H1 (cell line): ENCODE data around the gene DYNLRB1. TPM values are rescaled to one million over a fixed set of nuclear protein-coding genes. Genes with fewer than 3 reads are reported as not detected.

Source experiments
- CTCF ChIA-PET: fragments of 300-600 bp; sonication (Branson Sonifier 250); formaldehyde crosslinking; loops from one replicate; lab custom pipeline; 2021; ENCODE audit not compliant: partially characterized antibody; lab: Charles Lee
- POLR2A ChIA-PET: fragments of 300-600 bp; sonication (Branson Sonifier 250); formaldehyde crosslinking; loops from one replicate; lab custom pipeline; 2021; ENCODE audit warnings: inconsistent platforms; ENCODE audit not compliant: partially characterized antibody; lab: Charles Lee
- DNase-seq, 2 experiments: peaks; one replicate each; pipeline versions ENCODE4 v3.0.0 to v3.0.0-alpha.2; 2010 to 2022; ENCODE audit warnings: low spot score in 2 of 2, low read depth in 1 of 2, mixed read lengths in 1 of 2
- FAIRE-seq: peaks from 2 replicates; lab custom pipeline; 2011; peaks lifted over from hg19 to GRCh38; lab: Jason Lieb, UNC
- H2AFZ ChIP-seq: 2 replicates; pipeline ENCODE4 v1.8.1; 2012; ENCODE audit warnings: low read length, inconsistent platforms
- H2AK5ac ChIP-seq: 2 replicates; pipeline ENCODE4 v1.6.1; 2013; ENCODE audit warnings: low read depth, low read length
- H2BK120ac ChIP-seq: replicated peaks from 2 replicates; pipeline ENCODE3; 2013; ENCODE audit warnings: low read depth, low read length, inconsistent platforms
- H2BK12ac ChIP-seq: 2 replicates; pipeline ENCODE4 v1.6.1; 2013; ENCODE audit warnings: low read depth, low read length
- H2BK15ac ChIP-seq: 2 replicates; pipeline ENCODE4 v1.6.1; 2013; ENCODE audit warnings: low read length
- H2BK20ac ChIP-seq: 2 replicates; pipeline ENCODE4 v1.6.1; 2013; ENCODE audit warnings: low read length
- H2BK5ac ChIP-seq: 2 replicates; pipeline ENCODE4 v1.6.1; 2013; ENCODE audit warnings: low read depth, low read length
- H3K14ac ChIP-seq: 2 replicates; pipeline ENCODE4 v1.6.1; 2013; ENCODE audit warnings: inconsistent platforms; ENCODE audit not compliant: insufficient read length
- H3K18ac ChIP-seq: 2 replicates; pipeline ENCODE4 v1.6.1; 2013; ENCODE audit warnings: low read length; ENCODE audit errors: extremely low read depth
- H3K23ac ChIP-seq: 2 replicates; pipeline ENCODE4 v1.6.1; 2013; ENCODE audit warnings: inconsistent platforms; ENCODE audit not compliant: insufficient read length
- H3K23me2 ChIP-seq: 2 replicates; pipeline ENCODE4 v1.6.1; 2013; ENCODE audit warnings: low read depth, low read length
- H3K27ac ChIP-seq: 2 replicates; pipeline ENCODE4 v1.6.1; 2011; ENCODE audit warnings: low read depth, low read length, inconsistent platforms
- H3K27me3 ChIP-seq, 4 experiments: replicated peaks in 1 of 4; 1 replicate in 1 of 4; 2 replicates in 3 of 4; pipeline versions ENCODE4 v1.6.1 to v1.8.1; 2011 to 2013; ENCODE audit warnings: low read length in 3 of 4, mild to moderate bottlenecking in 3 of 4, inconsistent platforms in 2 of 4, mixed read lengths in 2 of 4, moderate library complexity in 1 of 4; ENCODE audit not compliant: control insufficient read depth in 3 of 4, insufficient read depth in 3 of 4; ENCODE audit errors: extremely low read depth in 1 of 4
- H3K36me3 ChIP-seq, 4 experiments: 2 replicates each; pipeline versions ENCODE4 v1.6.1 to v1.8.1; 2011 to 2013; ENCODE audit warnings: mild to moderate bottlenecking in 4 of 4, low read length in 3 of 4, moderate library complexity in 2 of 4, control low read depth in 1 of 4, inconsistent platforms in 1 of 4; ENCODE audit not compliant: insufficient read depth in 4 of 4, control insufficient read depth in 2 of 4
- H3K4ac ChIP-seq: replicated peaks from 2 replicates; pipeline ENCODE3; 2013; ENCODE audit warnings: low read length, low read depth, mixed read lengths, inconsistent platforms; ENCODE audit not compliant: insufficient read length
- H3K4me1 ChIP-seq, 4 experiments: replicated peaks in 1 of 4; 1 replicate in 1 of 4; 2 replicates in 3 of 4; pipeline versions ENCODE4 v1.6.1 to v1.8.1; 2011 to 2013; ENCODE audit warnings: low read length in 3 of 4, inconsistent platforms in 2 of 4, mixed read lengths in 1 of 4; ENCODE audit not compliant: insufficient read depth in 4 of 4, control insufficient read depth in 3 of 4
- H3K4me2 ChIP-seq, 2 experiments: 2 replicates each; pipeline versions ENCODE4 v1.6.1 to v1.8.1; 2011 to 2013; ENCODE audit warnings: low read depth in 2 of 2, low read length in 2 of 2, control low read depth in 1 of 2, inconsistent platforms in 1 of 2, mild to moderate bottlenecking in 1 of 2; ENCODE audit not compliant: insufficient read depth in 1 of 2
- H3K4me3 ChIP-seq, 4 experiments: fragments of 200-600, 300-600 bp in 1 of 4; sonication (generic), shearing (Covaris generic), sonication (Bioruptor Twin) in 1 of 4; 2 replicates each; pipeline versions ENCODE4 v1.5.1 to v1.8.1; 2011 to 2016; ENCODE audit warnings: low read length in 4 of 4, low read depth in 3 of 4, control low read depth in 2 of 4, inconsistent platforms in 2 of 4, mild to moderate bottlenecking in 2 of 4, mixed read lengths in 1 of 4, moderate library complexity in 1 of 4; ENCODE audit not compliant: insufficient read depth in 2 of 4; ENCODE audit errors: extremely low read depth in 1 of 4
- H3K56ac ChIP-seq: replicated peaks from 2 replicates; pipeline ENCODE3; 2013; ENCODE audit warnings: low read depth, mild to moderate bottlenecking, mixed read lengths, low read length, inconsistent platforms; ENCODE audit not compliant: insufficient read length
- H3K79me1 ChIP-seq: 2 replicates; pipeline ENCODE4 v1.6.1; 2013; ENCODE audit warnings: low read depth, low read length, control low read depth
- H3K79me2 ChIP-seq, 2 experiments: 2 replicates each; pipeline versions ENCODE4 v1.6.1 to v1.8.1; 2012 to 2013; ENCODE audit warnings: low read length in 2 of 2, mild to moderate bottlenecking in 2 of 2, inconsistent platforms in 1 of 2; ENCODE audit not compliant: insufficient read depth in 2 of 2, control insufficient read depth in 1 of 2
- H3K9ac ChIP-seq, 4 experiments: replicated peaks in 1 of 4; 1 replicate in 1 of 4; 2 replicates in 3 of 4; pipeline versions ENCODE4 v1.6.1 to v1.8.1; 2011 to 2013; ENCODE audit warnings: low read depth in 3 of 4, low read length in 3 of 4, control low read depth in 2 of 4, mild to moderate bottlenecking in 2 of 4, moderate library complexity in 2 of 4, inconsistent platforms in 1 of 4; ENCODE audit errors: extremely low read depth in 1 of 4
- H3K9me3 ChIP-seq, 2 experiments: 2 replicates each; pipeline versions ENCODE4 v1.6.1 to v1.8.1; 2012 to 2013; ENCODE audit warnings: mild to moderate bottlenecking in 2 of 2, moderate library complexity in 2 of 2, control low read depth in 1 of 2, inconsistent platforms in 1 of 2, low read depth in 1 of 2, low read length in 1 of 2, mixed read lengths in 1 of 2; ENCODE audit not compliant: insufficient read depth in 2 of 2
- H4K20me1 ChIP-seq, 2 experiments: replicated peaks in 1 of 2; 2 replicates each; pipeline versions ENCODE3 to v1.8.1; 2011 to 2013; ENCODE audit warnings: inconsistent platforms in 2 of 2, low read length in 2 of 2, mild to moderate bottlenecking in 1 of 2; ENCODE audit not compliant: insufficient read depth in 2 of 2, control insufficient read depth in 1 of 2
- H4K5ac ChIP-seq: 2 replicates; pipeline ENCODE4 v1.6.1; 2013; ENCODE audit warnings: low read length, low read depth, mixed read lengths, inconsistent platforms; ENCODE audit not compliant: insufficient read length
- H4K8ac ChIP-seq: 2 replicates; pipeline ENCODE4 v1.8.0; 2013; ENCODE audit warnings: mild to moderate bottlenecking, moderate library complexity, low read length, inconsistent platforms; ENCODE audit not compliant: insufficient read depth; ENCODE audit errors: extremely low read depth
- H4K91ac ChIP-seq: replicated peaks from 2 replicates; pipeline ENCODE3; 2013; ENCODE audit warnings: low read length, mixed read lengths, inconsistent platforms; ENCODE audit not compliant: insufficient read length
- RFX5 ChIP-seq: IDR thresholded peaks from 2 replicates; pipeline ENCODE4 v1.6.1; 2011; ENCODE audit warnings: low read depth, low read length, improper control_type of control experiment, borderline replicate concordance
- RNF2 ChIP-seq: fragments of 200-900, 300-1000 bp; sonication (generic); IDR thresholded peaks from 2 replicates; pipeline ENCODE4 v1.7.1; 2016; ENCODE audit warnings: borderline replicate concordance, low read depth, mild to moderate bottlenecking, antibody characterized with exemption, low read length; ENCODE audit not compliant: poor library complexity, severe bottlenecking; ENCODE audit errors: missing control alignments
- TCF12 ChIP-seq: IDR thresholded peaks from 2 replicates; pipeline ENCODE4 v1.6.1; 2011; ENCODE audit warnings: low read depth, mild to moderate bottlenecking, low read length
- WGBS, 2 experiments: shearing (Covaris generic) in 1 of 2; methylation state at CpG; one replicate each; pipeline versions ENCODE4 v1.1.6 to v1.1.7; 2013 to 2015; ENCODE audit warnings: low lambda C conversion rate in 2 of 2, mixed read lengths in 2 of 2, inconsistent platforms in 1 of 2, low coverage in 1 of 2, missing lambda C conversion rate in 1 of 2; ENCODE audit not compliant: insufficient replicate concordance in 2 of 2, insufficient coverage in 1 of 2, insufficient read length in 1 of 2; ENCODE audit errors: extremely low coverage in 1 of 2, missing lambda C conversion rate in 1 of 2; 5-methylcytosine and 5-hydroxymethylcytosine counted together
- polyA plus RNA-seq, 7 experiments: library from polyadenylated mRNA; depleted of rRNA in 3 of 7; stranded (reverse) in 5 of 7; unstranded in 2 of 7; fragments of >200 nt in 5 of 7; fragments of 200-250 nt in 2 of 7; gene quantifications; 1 replicate in 5 of 7; 2 replicates in 1 of 7; 4 replicates in 1 of 7; pipeline versions ENCODE4 v1.2.1 to v1.2.3, GENCODE V29; 2011 to 2013; ENCODE audit warnings: missing spikeins in 2 of 7, mixed read lengths in 2 of 7
- total RNA-seq: library from RNA; stranded (reverse); fragmentation: NEBNext Ultra II Directional; extraction: Animal tissue kit (Norgen Biotek cat#: 25700); gene quantifications from 2 replicates; pipeline ENCODE4 v1.2.1, GENCODE V29; 2021

Gene DYNLRB1
- total and polyA plus RNA-seq, 2 of the 8 experiments (the other 6 are each of a cell fraction or from before 2014, with no cell fraction given): 109 to 214 TPM

GRCh38 chr20:34479627-34480026, 36.6 kb upstream of the DYNLRB1 start:
- H2AK5ac ChIP-seq: no peak overlapping the region
- no peak overlapping the region for H2BK12ac ChIP-seq
- no peak overlapping the region for H3K18ac ChIP-seq
- H3K79me2 ChIP-seq: no peaks in the 10 kb centered on the region
- no peak overlapping the region for H3K14ac ChIP-seq
- POLR2A ChIA-PET: no interaction called here
- FAIRE-seq (no peak), DNase-seq (no peak)
- no peak overlapping the region for H2BK120ac ChIP-seq
- no peak overlapping the region for H2BK5ac ChIP-seq
- no peaks in the 10 kb centered on the region for H3K4me1 ChIP-seq
- H4K8ac ChIP-seq: no peak overlapping the region
- H2BK20ac ChIP-seq: no peak overlapping the region
- peaks cover 3 to 75% (median 40%) of the 10 kb centered on the region in 4 experiments; a peak in 7 of 8 replicates for H3K36me3 ChIP-seq
- no peak for TF ChIP-seq RFX5
- TF ChIP-seq TCF12: no peak
- no peak for TF ChIP-seq RNF2
- TF ChIP-seq, all 59 proteins: peak for 0
- no peak overlapping the region for H3K56ac ChIP-seq
- H2BK15ac ChIP-seq: no peak overlapping the region
- no peak overlapping the region for H3K4me3 ChIP-seq
- no peak overlapping the region for H2AFZ ChIP-seq
- no peak overlapping the region for H3K27ac ChIP-seq
- H3K79me1 ChIP-seq: no peaks in the 10 kb centered on the region
- no peaks in the 10 kb centered on the region for H3K27me3 ChIP-seq
- no peaks in the 10 kb centered on the region for H3K23me2 ChIP-seq
- CTCF ChIA-PET: no interaction called here
- no peak overlapping the region for H4K91ac ChIP-seq
- no peaks in the 10 kb centered on the region for H4K20me1 ChIP-seq
- WGBS, 2 experiments: 89% methylated on average over 4 of the region's 4 CpGs; no CpG with 5 or more reads in 1 of the 2 experiments
- H3K9me3 ChIP-seq: peaks cover 6 to 11% of the 10 kb centered on the region in 2 experiments; a peak in 1 of 4 replicates
- H3K9ac ChIP-seq: no peak overlapping the region
- H3K4ac ChIP-seq: no peak overlapping the region
- H4K5ac ChIP-seq: no peak overlapping the region
- H3K23ac ChIP-seq: no peak overlapping the region
- H3K4me2 ChIP-seq: no peak overlapping the region
